Keratinocyte (primary cell): Measurements from ENCODE around the gene RUVBL2. TPM values are rescaled to one million over a fixed set of nuclear protein-coding genes. Genes with fewer than 3 reads are reported as not detected.

Experiments
- DNase-seq: peaks from one replicate; pipeline ENCODE4 v3.0.0-alpha.2; 2011; ENCODE audit warnings: low read depth, missing footprints, low spot score
- FAIRE-seq: peaks from 2 replicates; lab custom pipeline; 2011; peaks lifted over from hg19 to GRCh38; lab: Jason Lieb, UNC
- H2AFZ ChIP-seq: 2 replicates; pipeline ENCODE4 v1.6.0; 2012; ENCODE audit warnings: low read length, control low read depth, inconsistent platforms; ENCODE audit not compliant: control insufficient read depth
- H3K27ac ChIP-seq: 2 replicates; pipeline ENCODE4 v1.5.1; 2011; ENCODE audit warnings: low read length; ENCODE audit not compliant: control insufficient read depth, insufficient read depth
- H3K27me3 ChIP-seq: 3 replicates; pipeline ENCODE4 v1.6.0; 2011; ENCODE audit warnings: low read length; ENCODE audit not compliant: control insufficient read depth, insufficient read depth; ENCODE audit errors: extremely low read depth
- H3K36me3 ChIP-seq, 2 experiments: 2 replicates in 1 of 2; 3 replicates in 1 of 2; pipeline ENCODE4 v1.5.1; 2011; ENCODE audit warnings: low read length in 2 of 2, mild to moderate bottlenecking in 1 of 2; ENCODE audit not compliant: control insufficient read depth in 2 of 2, insufficient read depth in 2 of 2; ENCODE audit errors: extremely low read depth in 1 of 2
- H3K4me1 ChIP-seq: 3 replicates; pipeline ENCODE4 v1.5.1; 2011; ENCODE audit warnings: low read length; ENCODE audit not compliant: control insufficient read depth, insufficient read depth; ENCODE audit errors: extremely low read depth
- H3K4me2 ChIP-seq: 3 replicates; pipeline ENCODE4 v1.6.0; 2011; ENCODE audit warnings: low read depth, low read length; ENCODE audit not compliant: control insufficient read depth, insufficient read depth; ENCODE audit errors: extremely low read depth
- H3K4me3 ChIP-seq, 3 experiments: fragments of 200-600 bp in 1 of 3; sonication (generic) in 1 of 3; 2 replicates in 2 of 3; 3 replicates in 1 of 3; pipeline ENCODE4 v1.5.1; 2011 to 2016; ENCODE audit warnings: low read length in 3 of 3, mild to moderate bottlenecking in 3 of 3, control low read depth in 2 of 3, inconsistent platforms in 1 of 3, low read depth in 1 of 3, mixed read lengths in 1 of 3, mixed run types in 1 of 3, moderate library complexity in 1 of 3; ENCODE audit not compliant: control insufficient read depth in 2 of 3, insufficient read depth in 2 of 3; ENCODE audit errors: extremely low read depth in 1 of 3
- H3K79me2 ChIP-seq: 2 replicates; pipeline ENCODE4 v1.6.0; 2012; ENCODE audit warnings: low read length; ENCODE audit not compliant: control insufficient read depth, insufficient read depth
- H3K9ac ChIP-seq: 3 replicates; pipeline ENCODE4 v1.6.0; 2011; ENCODE audit warnings: low read length; ENCODE audit not compliant: control insufficient read depth, insufficient read depth; ENCODE audit errors: extremely low read depth
- H3K9me1 ChIP-seq: 3 replicates; pipeline ENCODE4 v1.6.0; 2011; ENCODE audit warnings: low read length; ENCODE audit not compliant: control insufficient read depth, insufficient read depth; ENCODE audit errors: extremely low read depth
- H3K9me3 ChIP-seq: 2 replicates; pipeline ENCODE4 v1.5.1; 2012; ENCODE audit warnings: low read depth, low read length; ENCODE audit not compliant: control insufficient read depth
- H4K20me1 ChIP-seq: 3 replicates; pipeline ENCODE4 v1.6.0; 2011; ENCODE audit warnings: low read length; ENCODE audit not compliant: control insufficient read depth, insufficient read depth; ENCODE audit errors: extremely low read depth
- CTCF ChIP-seq, 3 experiments: IDR thresholded peaks in 1 of 3; conservative IDR thresholded peaks in 1 of 3; optimal IDR thresholded peaks in 1 of 3; 2 replicates in 2 of 3; 3 replicates in 1 of 3; pipeline versions ENCODE3 to v1.5.1; 2011; ENCODE audit warnings: low read length in 3 of 3, mild to moderate bottlenecking in 3 of 3, moderate library complexity in 2 of 3, control low read depth in 1 of 3, inconsistent platforms in 1 of 3; ENCODE audit not compliant: insufficient read depth in 2 of 3; ENCODE audit errors: extremely low read depth in 1 of 3
- EZH2 ChIP-seq: IDR thresholded peaks from one replicate; pipeline ENCODE4 v1.6.1; 2012; ENCODE audit warnings: inconsistent platforms, mild to moderate bottlenecking, low read length, moderate library complexity
- dilution Hi-C: fragments of 300-500 bp; cut with MboI; formaldehyde crosslinking; loops from one replicate; pipeline ENCODE4 v1.7.0; 2020; ENCODE audit warnings: low sequenced_read_pairs; ENCODE audit not compliant: extremely low pct_ligation_motif_present
- polyA plus RNA-seq, 5 experiments: library from polyadenylated mRNA; depleted of rRNA in 3 of 5; stranded (reverse) in 3 of 5; stranded (forward) in 1 of 5; unstranded in 1 of 5; fragments of >200 nt; gene quantifications; 1 replicate in 1 of 5; 2 replicates in 3 of 5; 3 replicates in 1 of 5; pipeline versions ENCODE4 v1.2.1 to v1.2.3, GENCODE V29; 2011 to 2012; ENCODE audit warnings: missing spikeins in 2 of 5, low read depth in 1 of 5, low replicate concordance in 1 of 5

RUVBL2 gene
- polyA plus RNA-seq, 1 donor (not counting 4 experiments of a cell fraction or from before 2014, with no cell fraction given) = 126 TPM

- no peak overlapping the region for H2AFZ ChIP-seq
- H3K4me1 ChIP-seq = peaks cover 18% of the 10 kb centered on the region
- TF ChIP-seq EZH2 (no peak), CTCF (optimal IDR thresholded peaks at IDR 0.05 in 1 of 3, IDR thresholded peaks at IDR 0.05 in 1 of 3, conservative IDR thresholded peaks at IDR 0.05 in 1 of 3; ENCODE audit: extremely low read depth in 1 of 3, insufficient read depth in 2 of 3, low read length in 3 of 3) (no peak)
- dilution Hi-C loops = no loop called here
- H3K27ac ChIP-seq = no peak overlapping the region
- DNase-seq = no peak
- no peaks in the 10 kb centered on the region for H3K27me3 ChIP-seq
- H3K4me3 ChIP-seq = no peak overlapping the region
- FAIRE-seq = no peak
- H3K9ac ChIP-seq = no peak overlapping the region
- no peaks in the 10 kb centered on the region for H3K9me3 ChIP-seq
- no peak overlapping the region for H3K4me2 ChIP-seq
- H3K9me1 ChIP-seq = no peaks in the 10 kb centered on the region
- peaks cover 15 to 28% of the 10 kb centered on the region in 2 experiments for H3K36me3 ChIP-seq
- H3K79me2 ChIP-seq = no peaks in the 10 kb centered on the region
- H4K20me1 ChIP-seq = no peaks in the 10 kb centered on the region
Measured at GRCh38 chr19:49014123-49014869, 20.6 kb downstream of the RUVBL2 start.

GRCh38 chr19:49014870-49015255 lies 21.2 kb downstream of the RUVBL2 start:
- Histone ChIP-seq H3K4me3 (no peak overlapping the region), H3K9ac (no peak overlapping the region), H3K9me1 (no peaks in the 10 kb centered on the region), H3K9me3 (no peaks in the 10 kb centered on the region), H3K27ac (no peak overlapping the region), H3K36me3 (peaks cover 15 to 26% of the 10 kb centered on the region in 2 experiments), H3K79me2 (no peaks in the 10 kb centered on the region), H2AFZ (no peak overlapping the region), H3K27me3 (no peaks in the 10 kb centered on the region), H3K4me1 (peaks cover 18% of the 10 kb centered on the region), H3K4me2 (no peak overlapping the region), H4K20me1 (no peaks in the 10 kb centered on the region)
- TF ChIP-seq EZH2 (no peak), CTCF (optimal IDR thresholded peaks at IDR 0.05 in 1 of 3, IDR thresholded peaks at IDR 0.05 in 1 of 3, conservative IDR thresholded peaks at IDR 0.05 in 1 of 3; ENCODE audit: extremely low read depth in 1 of 3, insufficient read depth in 2 of 3, low read length in 3 of 3) (no peak)
- FAIRE-seq (no peak), DNase-seq (no peak)
- dilution Hi-C loops = no loop called here
